COLO829 (cell line): ENCODE measurements around the gene PARP12.
A peak's percentile ranks its signal among the peaks of the same experiment; 100 is the strongest.
"Not testable (repeated sequence)": the region's sequence is repeated elsewhere in the genome, so short reads cannot be mapped to it uniquely, and the experiment has no call there.

Experiments
- DNase-seq: peaks from one replicate; pipeline ENCODE4 v3.0.0; 2012; ENCODE audit warnings: low spot score

Gene PARP12

GRCh38 chr7:140062528-140063299 lies at the start of gene PARP12:
PARP12 (minus strand) TSS chr7:140062951; CDS start chr7:140062847, 104 bp downstream.
- peak; percentile 50 for DNase-seq

- DNase-seq, result not testable (repeated sequence)
These were observed 46.0 kb upstream of the PARP12 start for GRCh38 chr7:140108777-140109176.

- DNase-seq, result no peak
These were observed 33.7 kb upstream of the PARP12 start for GRCh38 chr7:140096459-140096858.

- no peak for DNase-seq
These were observed 30.6 kb upstream of the PARP12 start for GRCh38 chr7:140093375-140093774.

- no peak for DNase-seq
These were observed 22.7 kb upstream of the PARP12 start for GRCh38 chr7:140085447-140085846.

GRCh38 chr7:140084972-140085371 lies 22.2 kb upstream of the PARP12 start:
- DNase-seq, result no peak

GRCh38 chr7:140084142-140084655 lies 21.4 kb upstream of the PARP12 start:
- no peak for DNase-seq

GRCh38 chr7:140082770-140083169 lies 20.0 kb upstream of the PARP12 start:
- DNase-seq, result no peak

- DNase-seq, result no peak
These were observed 19.1 kb upstream of the PARP12 start for GRCh38 chr7:140081774-140082425.

GRCh38 chr7:140080919-140081318 lies 18.2 kb upstream of the PARP12 start:
- DNase-seq, result no peak

- DNase-seq, result no peak
These were observed 16.4 kb upstream of the PARP12 start for GRCh38 chr7:140079121-140079536.

- no peak for DNase-seq
These were observed 15.6 kb upstream of the PARP12 start for GRCh38 chr7:140078392-140078791.

GRCh38 chr7:140074780-140075179 lies 12.0 kb upstream of the PARP12 start:
- no peak for DNase-seq

- no peak for DNase-seq
These were observed 7.8 kb upstream of the PARP12 start for GRCh38 chr7:140070546-140070945.

- no peak for DNase-seq
These were observed 6.7 kb upstream of the PARP12 start for GRCh38 chr7:140069298-140069949.

- no peak for DNase-seq
These were observed 5.3 kb upstream of the PARP12 start for GRCh38 chr7:140068033-140068432.

- no peak for DNase-seq
These were observed 4.3 kb upstream of the PARP12 start for GRCh38 chr7:140067052-140067451.

- DNase-seq, result peak; percentile 34
These were observed 628 bp downstream of the PARP12 start for GRCh38 chr7:140062118-140062527.

- no peak for DNase-seq
These were observed 1.2 kb downstream of the PARP12 start for GRCh38 chr7:140061607-140061930.

- no peak for DNase-seq
These were observed 1.8 kb downstream of the PARP12 start for GRCh38 chr7:140060788-140061606.

GRCh38 chr7:140060243-140060630 lies 2.5 kb downstream of the PARP12 start:
- DNase-seq, result no peak
